ENCODE measurements around the gene CYP27B1.

CYP27B1 gene

GRCh38 chr12:57777367-57777766 is 10.5 kb upstream of the CYP27B1 start:
- TF ChIP-seq FOXP2 (optimal IDR thresholded peaks at IDR 0.05; ENCODE audit: borderline replicate concordance, extremely low read depth, extremely low read length, insufficient read depth) (no peak), SIN3A (IDR thresholded peaks at IDR 0.05; ENCODE audit: borderline replicate concordance, insufficient read depth, low read length) (no peak), POLR2AphosphoS5 (IDR thresholded peaks at IDR 0.05; ENCODE audit: low read depth, low read length) (no peak), TAF1 (IDR thresholded peaks at IDR 0.05; ENCODE audit: borderline replicate concordance, insufficient read depth, low read length) (no peak), REST (IDR thresholded peaks at IDR 0.05; ENCODE audit: insufficient read depth in 1 of 2, low read depth in 2 of 2, low read length in 2 of 2) (no peak)

- TF ChIP-seq POLR2AphosphoS5 (IDR thresholded peaks at IDR 0.05; ENCODE audit: low read depth, low read length) (no peak), FOXP2 (optimal IDR thresholded peaks at IDR 0.05; ENCODE audit: borderline replicate concordance, extremely low read depth, extremely low read length, insufficient read depth) (no peak), REST (IDR thresholded peaks at IDR 0.05; ENCODE audit: insufficient read depth in 1 of 2, low read depth in 2 of 2, low read length in 2 of 2) (no peak), SIN3A (IDR thresholded peaks at IDR 0.05; ENCODE audit: borderline replicate concordance, insufficient read depth, low read length) (no peak), TAF1 (IDR thresholded peaks at IDR 0.05; ENCODE audit: borderline replicate concordance, insufficient read depth, low read length) (no peak)
These were observed 9.3 kb upstream of the CYP27B1 start for GRCh38 chr12:57776247-57776587.

GRCh38 chr12:57775563-57776246 is 8.8 kb upstream of the CYP27B1 start:
- TF ChIP-seq FOXP2 (optimal IDR thresholded peaks at IDR 0.05; ENCODE audit: borderline replicate concordance, extremely low read depth, extremely low read length, insufficient read depth) (no peak), TAF1 (IDR thresholded peaks at IDR 0.05; ENCODE audit: borderline replicate concordance, insufficient read depth, low read length) (no peak), POLR2AphosphoS5 (IDR thresholded peaks at IDR 0.05; ENCODE audit: low read depth, low read length) (no peak), SIN3A (IDR thresholded peaks at IDR 0.05; ENCODE audit: borderline replicate concordance, insufficient read depth, low read length) (no peak), REST (IDR thresholded peaks at IDR 0.05; ENCODE audit: insufficient read depth in 1 of 2, low read depth in 2 of 2, low read length in 2 of 2) (no peak)

GRCh38 chr12:57775044-57775443 is 8.2 kb upstream of the CYP27B1 start:
- no peak for TF ChIP-seq REST (IDR thresholded peaks at IDR 0.05; ENCODE audit: insufficient read depth in 1 of 2, low read depth in 2 of 2, low read length in 2 of 2)
- no peak for TF ChIP-seq POLR2AphosphoS5 (IDR thresholded peaks at IDR 0.05; ENCODE audit: low read depth, low read length)
- no peak for TF ChIP-seq TAF1 (IDR thresholded peaks at IDR 0.05; ENCODE audit: borderline replicate concordance, insufficient read depth, low read length)
- TF ChIP-seq SIN3A (IDR thresholded peaks at IDR 0.05; ENCODE audit: borderline replicate concordance, insufficient read depth, low read length), result no peak
- TF ChIP-seq FOXP2 (optimal IDR thresholded peaks at IDR 0.05; ENCODE audit: borderline replicate concordance, extremely low read depth, extremely low read length, insufficient read depth), result no peak

Measured in PFSK-1 (cell line).